Mucosa of rectum (tissue), 2 donors: ENCODE data around the gene IPO9.
A peak's percentile ranks its signal among the peaks of the same experiment; 100 is the strongest.

ENCODE experiments used
- H3K27ac ChIP-seq, 2 donors: one replicate each; pipeline ENCODE4 v1.7.0; 2013; ENCODE audit warnings: inconsistent platforms in 2 of 2, low read depth in 2 of 2, low read length in 2 of 2
- H3K27me3 ChIP-seq, 2 donors: one replicate each; pipeline ENCODE4 v1.7.0; 2013; ENCODE audit warnings: low read length in 2 of 2; ENCODE audit not compliant: control insufficient read depth in 2 of 2, insufficient read depth in 2 of 2
- H3K36me3 ChIP-seq, 2 donors: one replicate each; pipeline ENCODE4 v1.7.0; 2013; ENCODE audit warnings: low read length in 2 of 2; ENCODE audit not compliant: control insufficient read depth in 2 of 2, insufficient read depth in 2 of 2
- H3K4me1 ChIP-seq, 2 donors: one replicate each; pipeline ENCODE4 v1.7.0; 2013; ENCODE audit warnings: low read length in 2 of 2, mild to moderate bottlenecking in 1 of 2; ENCODE audit not compliant: control insufficient read depth in 2 of 2, insufficient read depth in 2 of 2
- H3K4me3 ChIP-seq, 2 donors: one replicate each; pipeline ENCODE4 v1.7.0; 2013; ENCODE audit warnings: low read length in 2 of 2
- H3K9ac ChIP-seq, 2 donors: one replicate each; pipeline ENCODE4 v1.7.0; 2013; ENCODE audit warnings: low read length in 2 of 2, low read depth in 1 of 2, mild to moderate bottlenecking in 1 of 2
- H3K9me3 ChIP-seq, 2 donors: one replicate each; pipeline ENCODE4 v1.7.0; 2013; ENCODE audit warnings: low read length in 2 of 2; ENCODE audit not compliant: control insufficient read depth in 2 of 2
- donor health status: healthy.
- donor health status: Normal muscosa, but diverticular disease.

Gene IPO9

GRCh38 chr1:201916649-201917249, 87.8 kb downstream of the IPO9 start:
- H3K9me3 ChIP-seq, result no peaks in the 10 kb centered on the region
- peaks cover 6 to 13% of the 10 kb centered on the region in 2 donors for H3K4me1 ChIP-seq
- H3K36me3 ChIP-seq, result no peaks in the 10 kb centered on the region
- H3K4me3 ChIP-seq, result no peak overlapping the region
- H3K27me3 ChIP-seq, result peaks cover 0 to 6% of the 10 kb centered on the region in 2 donors
- peak overlapping the region in 1 of 2 donors; percentile 31 for H3K9ac ChIP-seq
- H3K27ac ChIP-seq, result peak overlapping the region; percentile 66 to 83

GRCh38 chr1:201917362-201918033, 88.5 kb downstream of the IPO9 start:
- Histone ChIP-seq H3K4me3 (no peak overlapping the region), H3K27me3 (peaks cover 0 to 6% of the 10 kb centered on the region in 2 donors), H3K27ac (peak overlapping the region; percentile 66 to 83), H3K36me3 (no peaks in the 10 kb centered on the region), H3K4me1 (peaks cover 6 to 13% of the 10 kb centered on the region in 2 donors), H3K9ac (peak overlapping the region in 1 of 2 donors; percentile 31), H3K9me3 (no peaks in the 10 kb centered on the region)

GRCh38 chr1:201918343-201918742, 89.4 kb downstream of the IPO9 start:
- Histone ChIP-seq H3K4me3 (no peak overlapping the region), H3K36me3 (no peaks in the 10 kb centered on the region), H3K9ac (no peak overlapping the region), H3K27ac (peak overlapping the region; percentile 66 to 83), H3K4me1 (peaks cover 6 to 13% of the 10 kb centered on the region in 2 donors), H3K27me3 (peaks cover 0 to 6% of the 10 kb centered on the region in 2 donors), H3K9me3 (no peaks in the 10 kb centered on the region)

- Histone ChIP-seq H3K4me3 (no peak overlapping the region), H3K27me3 (peaks cover 0 to 2% of the 10 kb centered on the region in 2 donors), H3K4me1 (peaks cover 6 to 10% of the 10 kb centered on the region in 2 donors), H3K9me3 (no peaks in the 10 kb centered on the region), H3K9ac (no peak overlapping the region), H3K36me3 (no peaks in the 10 kb centered on the region), H3K27ac (no peak overlapping the region)
Measured at GRCh38 chr1:201921952-201922558, 93.1 kb downstream of the IPO9 start.

GRCh38 chr1:201925301-201925567, 96.3 kb downstream of the IPO9 start:
- Histone ChIP-seq H3K27ac (no peak overlapping the region), H3K4me1 (no peaks in the 10 kb centered on the region), H3K27me3 (no peaks in the 10 kb centered on the region), H3K36me3 (no peaks in the 10 kb centered on the region), H3K9ac (no peak overlapping the region), H3K9me3 (no peaks in the 10 kb centered on the region), H3K4me3 (no peak overlapping the region)

GRCh38 chr1:201925981-201926645, 97.2 kb downstream of the IPO9 start:
- Histone ChIP-seq H3K4me1 (no peaks in the 10 kb centered on the region), H3K27ac (peak overlapping the region; percentile 15 to 28), H3K36me3 (no peaks in the 10 kb centered on the region), H3K4me3 (no peak overlapping the region), H3K9me3 (no peaks in the 10 kb centered on the region), H3K9ac (no peak overlapping the region), H3K27me3 (no peaks in the 10 kb centered on the region)

GRCh38 chr1:201928266-201928665, 99.3 kb downstream of the IPO9 start:
- Histone ChIP-seq H3K9ac (no peak overlapping the region), H3K4me1 (no peaks in the 10 kb centered on the region), H3K9me3 (no peaks in the 10 kb centered on the region), H3K36me3 (no peaks in the 10 kb centered on the region), H3K4me3 (no peak overlapping the region), H3K27ac (no peak overlapping the region), H3K27me3 (no peaks in the 10 kb centered on the region)

- H3K9me3 ChIP-seq, result no peaks in the 10 kb centered on the region
- H3K4me3 ChIP-seq, result no peak overlapping the region
- no peaks in the 10 kb centered on the region for H3K4me1 ChIP-seq
- H3K27ac ChIP-seq, result no peak overlapping the region
- H3K27me3 ChIP-seq, result no peaks in the 10 kb centered on the region
- H3K9ac ChIP-seq, result no peak overlapping the region
- no peaks in the 10 kb centered on the region for H3K36me3 ChIP-seq
Measured at GRCh38 chr1:201930137-201930536, 101.2 kb downstream of the IPO9 start.

GRCh38 chr1:201930803-201931202, 101.8 kb downstream of the IPO9 start:
- Histone ChIP-seq H3K4me3 (no peak overlapping the region), H3K27ac (no peak overlapping the region), H3K27me3 (no peaks in the 10 kb centered on the region), H3K9ac (no peak overlapping the region), H3K36me3 (no peaks in the 10 kb centered on the region), H3K4me1 (no peaks in the 10 kb centered on the region), H3K9me3 (no peaks in the 10 kb centered on the region)
